Esophagus squamous epithelium (tissue), 5 donors: ENCODE results near the gene VIT. TPM values are rescaled to one million over a fixed set of nuclear protein-coding genes. Genes with fewer than 3 reads are reported as not detected.

Experiments used
- DNase-seq: peaks from one replicate; lab custom pipeline; 2025; lab: John Stamatoyannopoulos, UW
- H3K27ac ChIP-seq, 4 donors: fragments of 200-600 bp; sonication (generic); one replicate each; pipeline ENCODE4 v1.5.1; 2016 to 2019; ENCODE audit warnings: mild to moderate bottlenecking in 1 of 4
- H3K27me3 ChIP-seq, 4 donors: fragments of 200-600 bp; sonication (generic); 1 replicate in 3 of 4; 2 replicates in 1 of 4; pipeline versions ENCODE4 v1.5.1 to v1.6.0; 2017 to 2021; ENCODE audit warnings: antibody characterized with exemption in 1 of 4
- H3K36me3 ChIP-seq, 3 donors: fragments of 200-600 bp; sonication (generic); one replicate each; pipeline ENCODE4 v1.5.1; 2016 to 2019
- H3K4me1 ChIP-seq, 3 donors: fragments of 200-600 bp; sonication (generic); one replicate each; pipeline ENCODE4 v1.5.1; 2017 to 2019
- H3K4me3 ChIP-seq, 4 donors: fragments of 200-600 bp; sonication (generic); 1 replicate in 3 of 4; 2 replicates in 1 of 4; pipeline ENCODE4 v1.5.1; 2016 to 2019; ENCODE audit warnings: mild to moderate bottlenecking in 2 of 4, moderate library complexity in 1 of 4
- H3K9me3 ChIP-seq, 3 donors: fragments of 200-600 bp; sonication (generic); one replicate each; pipeline ENCODE4 v1.5.1; 2016 to 2019
- POLR2A ChIP-seq, 4 donors: fragments of 450-650 bp; IDR thresholded peaks; one replicate each; pipeline ENCODE4 v1.6.1; 2017; ENCODE audit warnings: antibody characterized with exemption in 4 of 4, mild to moderate bottlenecking in 4 of 4, moderate library complexity in 3 of 4
- WGBS, 2 donors: methylation state at CpG; one replicate each; pipeline ENCODE4 v1.1.5; 2018; 5-methylcytosine and 5-hydroxymethylcytosine counted together
- intact Hi-C: fragments of 100-400 bp; cut with DNase I; formaldehyde crosslinking; loops from one replicate; pipeline ENCODE4 v1.15.0; 2022
- total RNA-seq, 4 donors: library from RNA; depleted of rRNA; stranded (reverse); fragments of >200 nt; gene quantifications; one replicate each; pipeline ENCODE4 v1.1.0, GENCODE V29; 2016
- TF ChIP-seq, protein P1 (sequence below), 6 experiments: fragments of 450-650 bp in 4 of 6; fragments of 200-600 bp in 2 of 6; sonication (generic) in 2 of 6; IDR thresholded peaks; one replicate each; pipeline ENCODE4 v1.5.1; 2016 to 2019; ENCODE audit warnings: antibody characterized with exemption in 6 of 6, mild to moderate bottlenecking in 4 of 6, moderate library complexity in 4 of 6
- donor health status: DM: yes; HTN: yes; CAD: no.

Gene VIT
- total RNA-seq, 4 donors from 2014 or later = 2.9 to 36.8 (median 10.6) TPM

DNA sequence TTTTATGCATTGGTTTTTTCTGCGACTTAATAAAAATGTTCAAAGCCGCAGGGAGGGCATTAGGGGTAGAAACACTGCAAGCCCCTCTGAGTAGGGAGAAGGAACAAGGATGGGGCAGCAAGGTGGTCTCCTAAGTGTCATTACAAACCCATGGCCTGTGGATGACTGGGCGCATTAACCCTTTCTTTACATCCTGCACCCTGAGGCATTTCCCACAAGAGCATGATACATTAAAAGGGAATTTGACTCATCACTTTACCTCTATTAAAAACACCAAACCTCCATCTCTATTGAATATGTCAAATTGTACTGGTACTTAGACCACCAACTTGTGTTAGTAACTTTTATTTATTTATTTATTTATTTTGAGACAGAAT lies 112.5 kb downstream of the VIT start:
- H3K4me1 ChIP-seq = no peaks in the 10 kb centered on the region
- H3K27me3 ChIP-seq = no peaks in the 10 kb centered on the region
- WGBS, 2 donors = 87 to 92% methylated on average over 3 of the region's 3 CpGs
- intact Hi-C loops = no loop called here
- no peak for DNase-seq
- H3K4me3 ChIP-seq = no peak overlapping the region
- H3K27ac ChIP-seq = no peak overlapping the region
- no peaks in the 10 kb centered on the region for H3K9me3 ChIP-seq
- TF ChIP-seq POLR2A (IDR thresholded peaks at IDR 0.05) = no peak
- TF ChIP-seq, protein P1, sequence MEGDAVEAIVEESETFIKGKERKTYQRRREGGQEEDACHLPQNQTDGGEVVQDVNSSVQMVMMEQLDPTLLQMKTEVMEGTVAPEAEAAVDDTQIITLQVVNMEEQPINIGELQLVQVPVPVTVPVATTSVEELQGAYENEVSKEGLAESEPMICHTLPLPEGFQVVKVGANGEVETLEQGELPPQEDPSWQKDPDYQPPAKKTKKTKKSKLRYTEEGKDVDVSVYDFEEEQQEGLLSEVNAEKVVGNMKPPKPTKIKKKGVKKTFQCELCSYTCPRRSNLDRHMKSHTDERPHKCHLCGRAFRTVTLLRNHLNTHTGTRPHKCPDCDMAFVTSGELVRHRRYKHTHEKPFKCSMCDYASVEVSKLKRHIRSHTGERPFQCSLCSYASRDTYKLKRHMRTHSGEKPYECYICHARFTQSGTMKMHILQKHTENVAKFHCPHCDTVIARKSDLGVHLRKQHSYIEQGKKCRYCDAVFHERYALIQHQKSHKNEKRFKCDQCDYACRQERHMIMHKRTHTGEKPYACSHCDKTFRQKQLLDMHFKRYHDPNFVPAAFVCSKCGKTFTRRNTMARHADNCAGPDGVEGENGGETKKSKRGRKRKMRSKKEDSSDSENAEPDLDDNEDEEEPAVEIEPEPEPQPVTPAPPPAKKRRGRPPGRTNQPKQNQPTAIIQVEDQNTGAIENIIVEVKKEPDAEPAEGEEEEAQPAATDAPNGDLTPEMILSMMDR (IDR thresholded peaks at IDR 0.05) = no peak
- H3K36me3 ChIP-seq = peaks cover 0 to 5% (median 0%) of the 10 kb centered on the region in 3 donors

DNA sequence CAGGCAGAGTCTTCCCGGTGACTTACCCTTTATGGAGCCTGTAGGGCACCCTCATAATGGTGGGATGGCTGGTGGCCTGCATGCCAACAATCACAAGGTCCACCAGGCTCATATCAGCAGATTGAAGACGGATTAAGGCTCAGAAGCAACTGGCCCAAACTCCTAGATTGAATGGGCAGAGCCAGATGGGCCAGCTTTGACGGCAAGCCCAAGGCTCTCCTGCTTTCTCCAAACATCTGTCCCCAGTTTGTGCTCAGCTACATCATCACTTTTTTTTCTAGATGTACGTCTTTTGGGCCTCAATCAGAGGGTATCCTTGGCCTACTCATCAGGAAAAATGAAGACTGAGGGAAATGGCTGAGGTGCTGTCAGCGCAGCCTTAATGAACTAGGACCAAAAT lies 114.6 kb downstream of the VIT start:
- Histone ChIP-seq H3K4me3 (no peak overlapping the region), H3K36me3 (no peaks in the 10 kb centered on the region), H3K27me3 (no peaks in the 10 kb centered on the region), H3K9me3 (no peaks in the 10 kb centered on the region), H3K4me1 (no peaks in the 10 kb centered on the region), H3K27ac (no peak overlapping the region)
- no peak for DNase-seq
- WGBS, 2 donors = 65 to 86% methylated on average over 2 to 5 of the region's 5 CpGs
- no peak for TF ChIP-seq POLR2A (IDR thresholded peaks at IDR 0.05)
- TF ChIP-seq, protein P1 (IDR thresholded peaks at IDR 0.05) = no peak
- intact Hi-C loops = no loop called here

DNA sequence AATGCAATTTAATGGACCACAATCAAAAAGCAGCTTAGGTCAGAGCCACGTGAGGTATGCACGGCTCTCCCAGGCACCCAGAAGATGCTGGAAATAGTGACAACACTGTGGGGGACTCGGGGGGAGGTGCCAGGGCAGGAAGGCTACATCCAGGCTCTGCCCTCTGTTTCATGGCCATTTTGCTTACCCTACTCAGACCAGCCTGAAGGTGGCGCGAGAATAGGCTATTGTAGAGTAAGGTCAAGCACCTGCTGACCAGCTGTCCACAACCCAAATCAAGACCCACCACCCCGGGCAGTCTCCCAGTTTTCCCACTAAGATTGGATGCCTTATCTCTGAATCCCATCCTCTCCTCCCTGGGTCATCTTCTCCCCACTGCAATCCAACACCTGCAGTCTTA lies 115.7 kb downstream of the VIT start:
- Histone ChIP-seq H3K9me3 (no peaks in the 10 kb centered on the region), H3K27ac (no peak overlapping the region), H3K4me1 (no peaks in the 10 kb centered on the region), H3K4me3 (no peak overlapping the region), H3K27me3 (no peaks in the 10 kb centered on the region), H3K36me3 (no peaks in the 10 kb centered on the region)
- no peak for TF ChIP-seq POLR2A (IDR thresholded peaks at IDR 0.05)
- TF ChIP-seq, protein P1 (IDR thresholded peaks at IDR 0.05) = no peak
- WGBS, 2 donors = 29 to 64% methylated on average over 5 to 6 of the region's 6 CpGs
- intact Hi-C loops = no loop called here
- DNase-seq = no peak

DNA sequence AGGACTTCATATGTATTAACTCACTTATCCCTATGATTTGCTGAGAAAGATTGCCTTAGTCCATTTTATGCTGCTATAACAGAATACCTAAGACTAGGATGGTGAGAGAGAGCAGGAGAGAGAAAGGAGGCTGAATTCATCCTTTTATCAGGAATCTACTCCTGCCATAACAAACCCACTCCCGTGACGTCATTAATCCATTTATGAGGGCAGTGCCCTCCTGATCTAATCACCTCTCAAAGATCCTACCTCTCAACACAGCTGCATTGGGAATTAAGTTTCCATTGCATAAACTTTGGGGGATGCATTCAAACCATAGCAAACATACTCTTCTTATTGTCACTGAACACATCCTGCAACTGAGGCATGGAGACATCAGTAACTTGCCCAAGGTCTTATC lies 122.0 kb downstream of the VIT start:
- intact Hi-C loops = no loop called here
- no peak for DNase-seq
- H3K4me1 ChIP-seq = no peaks in the 10 kb centered on the region
- H3K4me3 ChIP-seq = no peak overlapping the region
- no peak for TF ChIP-seq POLR2A (IDR thresholded peaks at IDR 0.05)
- TF ChIP-seq, protein P1 (IDR thresholded peaks at IDR 0.05) = no peak
- H3K36me3 ChIP-seq = no peaks in the 10 kb centered on the region
- H3K27ac ChIP-seq = no peak overlapping the region
- WGBS, 2 donors = 87 to 91% methylated on average over 2 of the region's 2 CpGs
- no peaks in the 10 kb centered on the region for H3K9me3 ChIP-seq
- H3K27me3 ChIP-seq = no peaks in the 10 kb centered on the region

DNA sequence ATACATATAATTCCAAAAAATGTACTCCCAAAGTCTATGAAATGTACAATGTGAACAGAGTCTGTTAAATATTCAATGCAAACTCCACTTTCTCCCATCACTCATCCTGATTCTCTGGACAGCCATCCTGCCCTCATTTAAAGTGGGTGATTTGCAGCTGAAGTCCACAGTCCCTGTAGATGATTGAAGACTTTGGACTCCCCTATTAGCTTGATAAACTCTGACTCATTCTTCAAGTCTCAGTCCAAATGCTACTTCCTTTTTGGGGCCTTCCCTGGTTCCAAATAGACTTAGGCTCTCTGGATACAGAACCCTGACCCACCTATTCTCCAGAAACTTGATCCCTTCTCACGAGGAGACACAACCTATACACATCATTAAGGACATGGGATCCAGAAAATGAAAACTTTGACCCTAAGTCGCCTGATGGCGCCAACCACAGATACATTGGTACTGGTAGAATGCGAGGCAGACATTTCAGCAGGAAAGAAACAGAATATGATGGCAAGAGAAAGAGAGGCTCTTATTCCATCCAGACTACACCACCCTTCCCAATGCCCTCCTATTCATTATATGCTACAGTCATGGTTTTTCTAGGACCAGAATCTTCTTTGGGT lies 122.7 kb downstream of the VIT start:
- no peak overlapping the region for H3K27ac ChIP-seq
- no peaks in the 10 kb centered on the region for H3K36me3 ChIP-seq
- no peak for DNase-seq
- no peak overlapping the region for H3K4me3 ChIP-seq
- H3K4me1 ChIP-seq = no peaks in the 10 kb centered on the region
- no peaks in the 10 kb centered on the region for H3K9me3 ChIP-seq
- intact Hi-C loops = no loop called here
- H3K27me3 ChIP-seq = no peaks in the 10 kb centered on the region
- TF ChIP-seq POLR2A (IDR thresholded peaks at IDR 0.05) = no peak
- TF ChIP-seq, protein P1 (IDR thresholded peaks at IDR 0.05) = no peak
- 94 to 95% methylated on average over 4 of the region's 4 CpGs for WGBS, 2 donors
